ENCODE data around the gene NUP153.
A peak's percentile ranks its signal among the peaks of the same experiment; 100 is the strongest.

Gene NUP153

DNA sequence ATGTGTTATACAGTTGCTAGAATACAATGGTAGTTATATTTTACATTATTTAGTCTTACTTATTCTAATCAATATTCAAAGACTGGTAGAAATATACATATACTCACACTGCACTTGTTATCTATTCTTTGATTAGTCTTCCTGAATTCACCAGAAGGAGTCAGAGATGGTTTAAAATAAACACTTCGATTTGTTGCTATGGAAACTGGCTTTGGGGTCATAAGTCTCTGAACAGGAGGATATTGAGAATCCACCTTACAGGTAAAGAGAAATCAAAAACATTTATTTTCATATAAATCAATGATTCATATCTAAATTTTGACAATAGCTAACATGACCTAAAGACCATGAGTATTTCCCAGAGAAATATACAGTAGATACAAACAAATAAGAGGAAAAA is 41.6 kb downstream of the NUP153 start:
- DNase-seq: no peak
- Histone ChIP-seq H3K27ac (ENCODE audit: insufficient read depth, low read length, poor library complexity, severe bottlenecking) (peak overlapping the region; percentile 7), H3K4me1 (ENCODE audit: control insufficient read depth, insufficient read depth, low read length, poor library complexity, severe bottlenecking) (no peaks in the 10 kb centered on the region), H3K4me3 (ENCODE audit: insufficient read depth, low read depth, low read length, poor library complexity, severe bottlenecking) (no peak overlapping the region), H3K9me3 (ENCODE audit: control insufficient read depth, low read length) (no peaks in the 10 kb centered on the region), H3K36me3 (ENCODE audit: control insufficient read depth, insufficient read depth, low read length) (peaks cover 40% of the 10 kb centered on the region), H3K27me3 (replicated peaks; ENCODE audit: control insufficient read depth, insufficient read depth, low read length, poor library complexity, severe bottlenecking) (no peaks in the 10 kb centered on the region)

DNA sequence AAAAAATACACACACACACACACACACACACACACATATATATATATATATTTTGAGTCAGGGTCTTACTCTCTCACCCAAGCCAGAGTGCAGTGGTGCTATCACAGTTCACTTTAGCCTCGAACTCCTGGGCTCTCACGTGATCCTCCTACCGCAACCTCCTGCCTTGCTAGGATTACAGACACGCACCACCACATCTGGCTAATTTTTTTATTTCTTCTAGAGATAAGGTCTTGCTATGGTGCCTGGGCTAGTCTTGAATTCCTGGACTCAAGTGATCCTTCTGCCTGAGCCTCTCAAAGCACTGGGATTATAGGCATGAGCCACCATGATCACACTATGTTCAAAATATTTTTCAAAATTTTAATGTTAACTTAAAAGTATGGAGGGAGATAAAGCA is 43.5 kb downstream of the NUP153 start:
- Histone ChIP-seq H3K4me1 (ENCODE audit: control insufficient read depth, insufficient read depth, low read length, poor library complexity, severe bottlenecking) (no peaks in the 10 kb centered on the region), H3K4me3 (ENCODE audit: insufficient read depth, low read depth, low read length, poor library complexity, severe bottlenecking) (no peak overlapping the region), H3K27me3 (replicated peaks; ENCODE audit: control insufficient read depth, insufficient read depth, low read length, poor library complexity, severe bottlenecking) (no peaks in the 10 kb centered on the region), H3K27ac (ENCODE audit: insufficient read depth, low read length, poor library complexity, severe bottlenecking) (no peak overlapping the region), H3K9me3 (ENCODE audit: control insufficient read depth, low read length) (no peaks in the 10 kb centered on the region), H3K36me3 (ENCODE audit: control insufficient read depth, insufficient read depth, low read length) (peaks cover 40% of the 10 kb centered on the region)
- DNase-seq: no peak

- Histone ChIP-seq H3K36me3 (ENCODE audit: control insufficient read depth, insufficient read depth, low read length) (peaks cover 42% of the 10 kb centered on the region), H3K27ac (ENCODE audit: insufficient read depth, low read length, poor library complexity, severe bottlenecking) (no peak overlapping the region), H3K9me3 (ENCODE audit: control insufficient read depth, low read length) (no peaks in the 10 kb centered on the region), H3K4me3 (ENCODE audit: insufficient read depth, low read depth, low read length, poor library complexity, severe bottlenecking) (no peak overlapping the region), H3K4me1 (ENCODE audit: control insufficient read depth, insufficient read depth, low read length, poor library complexity, severe bottlenecking) (no peaks in the 10 kb centered on the region), H3K27me3 (replicated peaks; ENCODE audit: control insufficient read depth, insufficient read depth, low read length, poor library complexity, severe bottlenecking) (no peaks in the 10 kb centered on the region)
- no peak for DNase-seq
Observed at GRCh38 chr6:17662585-17662984, 44.1 kb downstream of the NUP153 start.

- Histone ChIP-seq H3K4me3 (ENCODE audit: insufficient read depth, low read depth, low read length, poor library complexity, severe bottlenecking) (no peak overlapping the region), H3K9me3 (ENCODE audit: control insufficient read depth, low read length) (no peaks in the 10 kb centered on the region), H3K4me1 (ENCODE audit: control insufficient read depth, insufficient read depth, low read length, poor library complexity, severe bottlenecking) (no peaks in the 10 kb centered on the region), H3K27me3 (replicated peaks; ENCODE audit: control insufficient read depth, insufficient read depth, low read length, poor library complexity, severe bottlenecking) (no peaks in the 10 kb centered on the region), H3K36me3 (ENCODE audit: control insufficient read depth, insufficient read depth, low read length) (peaks cover 47% of the 10 kb centered on the region), H3K27ac (ENCODE audit: insufficient read depth, low read length, poor library complexity, severe bottlenecking) (no peak overlapping the region)
- DNase-seq: no peak
Observed at GRCh38 chr6:17656644-17657043, 50.1 kb downstream of the NUP153 start.

DNA sequence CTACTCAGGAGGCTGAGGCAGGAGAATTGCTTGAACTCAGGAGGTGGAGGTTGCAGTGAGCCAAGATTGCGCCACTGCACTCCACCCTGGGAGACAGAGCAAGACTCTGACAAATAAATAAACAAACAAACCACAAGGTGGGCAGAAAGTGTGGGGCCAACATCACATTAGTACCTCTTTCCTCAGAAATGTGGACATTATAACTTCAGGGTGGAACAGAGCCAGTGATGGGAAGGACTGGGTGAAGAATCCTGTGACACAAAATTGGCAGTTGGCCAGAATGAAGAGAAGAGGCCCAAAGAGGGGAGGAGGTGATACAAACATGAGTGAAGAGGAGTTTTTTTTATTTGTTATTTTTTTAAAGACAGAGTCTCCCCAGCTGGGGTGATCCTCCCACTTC is 50.6 kb downstream of the NUP153 start:
- no peaks in the 10 kb centered on the region for H3K9me3 ChIP-seq (ENCODE audit: control insufficient read depth, low read length)
- peaks cover 41% of the 10 kb centered on the region for H3K36me3 ChIP-seq (ENCODE audit: control insufficient read depth, insufficient read depth, low read length)
- no peak for DNase-seq
- H3K27me3 ChIP-seq (replicated peaks; ENCODE audit: control insufficient read depth, insufficient read depth, low read length, poor library complexity, severe bottlenecking): no peaks in the 10 kb centered on the region
- no peaks in the 10 kb centered on the region for H3K4me1 ChIP-seq (ENCODE audit: control insufficient read depth, insufficient read depth, low read length, poor library complexity, severe bottlenecking)
- H3K27ac ChIP-seq (ENCODE audit: insufficient read depth, low read length, poor library complexity, severe bottlenecking): no peak overlapping the region
- no peak overlapping the region for H3K4me3 ChIP-seq (ENCODE audit: insufficient read depth, low read depth, low read length, poor library complexity, severe bottlenecking)

GRCh38 chr6:17653198-17653882 is 53.4 kb downstream of the NUP153 start:
- Histone ChIP-seq H3K4me1 (ENCODE audit: control insufficient read depth, insufficient read depth, low read length, poor library complexity, severe bottlenecking) (no peaks in the 10 kb centered on the region), H3K27me3 (replicated peaks; ENCODE audit: control insufficient read depth, insufficient read depth, low read length, poor library complexity, severe bottlenecking) (no peaks in the 10 kb centered on the region), H3K4me3 (ENCODE audit: insufficient read depth, low read depth, low read length, poor library complexity, severe bottlenecking) (no peak overlapping the region), H3K9me3 (ENCODE audit: control insufficient read depth, low read length) (no peaks in the 10 kb centered on the region), H3K27ac (ENCODE audit: insufficient read depth, low read length, poor library complexity, severe bottlenecking) (no peak overlapping the region), H3K36me3 (ENCODE audit: control insufficient read depth, insufficient read depth, low read length) (peaks cover 32% of the 10 kb centered on the region)
- no peak for DNase-seq

- no peak for DNase-seq
- Histone ChIP-seq H3K4me1 (ENCODE audit: control insufficient read depth, insufficient read depth, low read length, poor library complexity, severe bottlenecking) (no peaks in the 10 kb centered on the region), H3K9me3 (ENCODE audit: control insufficient read depth, low read length) (no peaks in the 10 kb centered on the region), H3K27ac (ENCODE audit: insufficient read depth, low read length, poor library complexity, severe bottlenecking) (no peak overlapping the region), H3K27me3 (replicated peaks; ENCODE audit: control insufficient read depth, insufficient read depth, low read length, poor library complexity, severe bottlenecking) (no peaks in the 10 kb centered on the region), H3K36me3 (ENCODE audit: control insufficient read depth, insufficient read depth, low read length) (peaks cover 27% of the 10 kb centered on the region), H3K4me3 (ENCODE audit: insufficient read depth, low read depth, low read length, poor library complexity, severe bottlenecking) (no peak overlapping the region)
Observed at GRCh38 chr6:17650656-17651309, 55.9 kb downstream of the NUP153 start.

DNA sequence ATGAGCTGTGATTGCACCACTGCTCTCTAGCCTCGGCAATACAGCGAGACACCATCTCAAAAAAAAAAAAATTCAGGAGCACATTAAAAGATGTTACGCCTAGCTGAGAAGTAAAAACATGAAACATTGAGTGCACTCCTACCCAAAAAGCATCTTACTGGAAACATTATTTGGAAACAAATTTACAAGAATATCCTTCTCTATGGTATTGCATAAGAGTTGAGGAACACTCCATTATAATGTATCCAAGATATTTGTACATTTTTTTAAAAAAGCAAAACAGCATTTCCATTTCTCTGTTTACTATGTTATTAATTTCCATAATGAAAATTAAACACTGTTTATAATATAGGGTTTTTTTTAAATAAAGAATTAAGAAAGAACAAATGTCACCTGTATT is 58.0 kb downstream of the NUP153 start:
- H3K4me1 ChIP-seq (ENCODE audit: control insufficient read depth, insufficient read depth, low read length, poor library complexity, severe bottlenecking): no peaks in the 10 kb centered on the region
- H3K9me3 ChIP-seq (ENCODE audit: control insufficient read depth, low read length): no peaks in the 10 kb centered on the region
- no peak overlapping the region for H3K27ac ChIP-seq (ENCODE audit: insufficient read depth, low read length, poor library complexity, severe bottlenecking)
- H3K27me3 ChIP-seq (replicated peaks; ENCODE audit: control insufficient read depth, insufficient read depth, low read length, poor library complexity, severe bottlenecking): no peaks in the 10 kb centered on the region
- no peak for DNase-seq
- no peak overlapping the region for H3K4me3 ChIP-seq (ENCODE audit: insufficient read depth, low read depth, low read length, poor library complexity, severe bottlenecking)
- H3K36me3 ChIP-seq (ENCODE audit: control insufficient read depth, insufficient read depth, low read length): peaks cover 28% of the 10 kb centered on the region

GRCh38 chr6:17640477-17640917 is 66.2 kb downstream of the NUP153 start:
- Histone ChIP-seq H3K27me3 (replicated peaks; ENCODE audit: control insufficient read depth, insufficient read depth, low read length, poor library complexity, severe bottlenecking) (no peaks in the 10 kb centered on the region), H3K9me3 (ENCODE audit: control insufficient read depth, low read length) (no peaks in the 10 kb centered on the region), H3K4me1 (ENCODE audit: control insufficient read depth, insufficient read depth, low read length, poor library complexity, severe bottlenecking) (no peaks in the 10 kb centered on the region), H3K27ac (ENCODE audit: insufficient read depth, low read length, poor library complexity, severe bottlenecking) (no peak overlapping the region), H3K36me3 (ENCODE audit: control insufficient read depth, insufficient read depth, low read length) (peaks cover 26% of the 10 kb centered on the region), H3K4me3 (ENCODE audit: insufficient read depth, low read depth, low read length, poor library complexity, severe bottlenecking) (no peak overlapping the region)
- no peak for DNase-seq

DNA sequence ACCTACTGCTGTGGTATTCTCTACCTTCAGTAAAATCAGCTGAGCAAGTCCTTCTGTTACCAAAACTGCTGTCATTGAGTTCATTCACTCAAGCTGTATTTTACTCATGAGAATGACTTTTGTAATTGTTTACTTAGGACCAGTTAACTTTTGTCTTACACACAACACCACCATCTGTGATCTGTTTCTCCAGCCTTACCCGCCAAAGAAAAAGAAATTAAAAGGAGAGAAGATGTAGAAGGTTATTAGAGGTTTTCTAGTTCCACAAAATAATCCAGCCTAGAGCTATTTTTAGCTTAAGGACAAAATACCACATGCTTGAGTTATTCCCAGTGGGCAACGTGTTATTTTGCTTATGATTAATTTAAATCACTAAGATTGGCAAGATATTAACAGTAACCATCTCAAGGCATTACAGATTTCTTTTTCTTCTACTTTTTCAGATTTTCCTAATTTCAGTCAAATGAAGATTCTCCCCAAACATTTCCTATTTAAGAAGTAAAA is 68.5 kb downstream of the NUP153 start:
- Histone ChIP-seq H3K27ac (ENCODE audit: insufficient read depth, low read length, poor library complexity, severe bottlenecking) (no peak overlapping the region), H3K4me1 (ENCODE audit: control insufficient read depth, insufficient read depth, low read length, poor library complexity, severe bottlenecking) (no peaks in the 10 kb centered on the region), H3K9me3 (ENCODE audit: control insufficient read depth, low read length) (no peaks in the 10 kb centered on the region), H3K4me3 (ENCODE audit: insufficient read depth, low read depth, low read length, poor library complexity, severe bottlenecking) (no peak overlapping the region), H3K27me3 (replicated peaks; ENCODE audit: control insufficient read depth, insufficient read depth, low read length, poor library complexity, severe bottlenecking) (no peaks in the 10 kb centered on the region), H3K36me3 (ENCODE audit: control insufficient read depth, insufficient read depth, low read length) (peaks cover 22% of the 10 kb centered on the region)
- DNase-seq: no peak

Measured in effector memory CD4-positive, alpha-beta T cell (primary cell).